HG03108 (cell line): ENCODE results near the gene USP4.

Source experiments
- ATAC-seq: cut with Tn5 transposase; IDR thresholded peaks from one replicate; pipeline ENCODE4 v1.9.1; 2021; ENCODE audit warnings: moderate library complexity; ENCODE audit not compliant: unreplicated experiment

The USP4 gene

DNA sequence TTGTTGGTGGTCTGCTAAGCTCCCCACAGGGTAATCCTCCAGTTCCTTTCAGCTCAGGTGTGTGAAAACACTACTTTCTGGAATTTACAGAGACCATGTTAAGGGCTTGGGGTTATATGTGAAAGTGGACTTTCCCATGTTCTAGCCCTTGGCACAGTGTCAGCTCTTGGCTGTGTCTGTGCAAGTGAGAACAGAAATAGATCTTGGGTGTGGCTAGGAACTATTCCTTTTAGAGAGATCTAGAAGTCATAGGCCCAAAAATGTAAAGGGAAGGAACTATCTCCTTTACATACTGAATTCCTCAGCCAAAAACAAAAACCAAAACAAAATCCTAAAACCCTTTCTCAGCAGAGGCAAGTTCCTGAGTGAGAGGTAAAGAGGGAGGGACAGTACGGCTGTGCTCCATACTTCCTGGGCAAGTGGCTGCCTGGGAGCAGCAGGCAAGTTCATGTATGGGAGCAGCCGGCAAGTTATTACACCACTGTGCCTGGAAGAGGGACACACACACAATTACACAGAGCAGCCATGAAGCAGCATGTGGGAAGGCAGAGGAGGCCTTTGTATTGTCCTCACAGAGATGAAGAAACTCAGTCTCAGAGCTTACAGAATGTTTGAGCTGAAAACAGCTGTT, 43.0 kb downstream of the USP4 start:
- ATAC-seq: no peak

DNA sequence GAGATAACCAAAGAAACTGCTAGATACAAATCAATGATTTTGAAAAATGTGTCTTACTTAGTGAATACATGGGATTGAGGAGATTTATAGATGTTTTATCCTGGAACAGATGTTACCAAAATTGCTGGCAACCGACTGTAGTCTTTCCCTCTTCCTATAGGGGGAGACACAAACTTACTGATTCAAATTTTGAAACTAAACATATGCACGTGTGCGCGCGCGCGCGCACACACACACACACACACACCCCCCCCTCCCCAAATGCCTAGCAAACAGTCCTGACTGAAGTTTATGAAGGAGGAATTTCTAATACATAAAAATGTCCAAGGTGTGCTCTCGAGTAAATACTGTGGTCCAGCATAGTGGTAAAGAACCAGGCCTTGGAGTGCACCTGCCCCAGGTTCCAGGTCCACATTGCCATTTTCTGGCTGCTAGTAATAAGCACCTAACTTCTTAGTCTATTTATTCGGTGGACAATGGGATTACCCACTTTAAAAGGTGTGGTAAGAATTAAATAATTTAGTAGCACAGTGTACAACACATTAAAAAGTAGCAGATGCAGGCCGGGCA, 44.3 kb downstream of the USP4 start:
- no peak for ATAC-seq

GRCh38 chr3:49294343-49294742, 45.5 kb downstream of the USP4 start:
- ATAC-seq: no peak

- ATAC-seq: no peak
Measured at GRCh38 chr3:49283997-49284396, 55.9 kb downstream of the USP4 start.

- no peak for ATAC-seq
Measured at GRCh38 chr3:49279376-49279775, 60.5 kb downstream of the USP4 start.

GRCh38 chr3:49278548-49278947, 61.3 kb downstream of the USP4 start:
- no peak for ATAC-seq

- no peak for ATAC-seq
Measured at GRCh38 chr3:49277383-49277775, 62.5 kb downstream of the USP4 start.

DNA sequence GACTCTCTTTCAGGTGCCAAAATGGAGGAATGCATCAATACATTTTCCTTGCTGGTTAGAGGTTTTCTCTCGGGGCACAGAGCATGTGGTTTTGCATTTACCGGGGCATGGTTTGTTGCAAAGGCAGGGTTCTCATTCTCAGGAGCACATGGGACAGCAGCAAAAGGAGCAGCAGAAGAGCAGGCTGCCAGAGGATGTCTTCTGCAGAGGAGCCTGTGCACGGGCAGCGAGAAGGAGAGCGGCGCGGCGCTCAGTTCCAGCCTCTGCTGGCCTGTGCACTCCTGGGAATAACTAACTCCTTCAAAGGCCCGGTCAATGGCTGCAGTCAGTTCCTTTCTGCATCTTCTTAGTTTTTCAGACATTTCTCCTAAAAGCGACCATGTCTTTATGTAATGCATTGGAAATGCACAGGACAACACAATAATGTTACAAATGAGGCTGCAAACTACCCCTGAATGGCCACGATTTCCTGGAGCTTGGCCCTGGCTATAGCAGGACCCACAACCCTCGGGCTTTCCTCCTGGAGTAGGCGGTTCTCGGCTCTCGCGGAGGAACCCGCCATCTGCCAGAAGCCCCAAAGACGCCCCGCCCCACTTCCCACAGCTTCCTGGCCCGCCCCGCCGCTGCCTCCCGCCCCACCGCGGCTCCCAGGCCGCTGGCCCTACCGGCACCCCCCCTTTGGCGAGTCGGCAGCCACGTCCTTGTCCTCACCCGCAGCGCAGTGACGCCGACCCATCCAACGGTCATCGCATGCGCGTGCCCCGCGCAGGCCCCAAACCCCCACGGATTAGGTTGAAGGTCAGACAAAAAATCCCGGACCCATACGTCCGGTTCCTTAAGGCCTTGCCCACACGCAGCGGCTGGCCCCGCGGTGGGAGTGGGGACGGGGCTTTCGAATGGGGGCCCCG, 63.1 kb downstream of the USP4 start, which contains the start of gene C3orf62:
TSS of gene C3orf62 (minus strand) at position 758 of the 908 bp plus-strand sequence. CDS start at position 398, 360 bp downstream.
- peak; percentile 75 for ATAC-seq

- no peak for ATAC-seq
Measured at GRCh38 chr3:49273825-49274532, 65.9 kb downstream of the USP4 start.

- ATAC-seq: no peak
Measured at GRCh38 chr3:49271047-49271446, 68.8 kb downstream of the USP4 start.

DNA sequence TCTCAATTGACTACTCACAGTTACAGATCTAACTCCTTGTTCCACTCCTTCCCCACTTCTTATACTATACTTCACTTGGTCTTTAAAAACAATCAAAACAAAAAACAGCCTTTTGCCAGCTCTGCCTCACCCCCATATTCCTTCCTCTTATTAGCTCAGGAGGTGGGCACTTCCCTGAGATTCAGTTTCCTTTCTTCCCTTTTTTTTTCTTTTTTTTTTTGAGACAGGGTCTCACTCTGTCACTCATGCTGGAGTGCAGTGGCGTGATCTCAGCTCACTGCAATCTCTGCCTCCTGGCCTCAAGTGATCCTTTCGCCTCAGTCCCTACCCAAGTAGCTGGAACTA, 69.7 kb downstream of the USP4 start:
- ATAC-seq: no peak

- ATAC-seq: no peak
Measured at GRCh38 chr3:49269443-49270155, 70.3 kb downstream of the USP4 start.

DNA sequence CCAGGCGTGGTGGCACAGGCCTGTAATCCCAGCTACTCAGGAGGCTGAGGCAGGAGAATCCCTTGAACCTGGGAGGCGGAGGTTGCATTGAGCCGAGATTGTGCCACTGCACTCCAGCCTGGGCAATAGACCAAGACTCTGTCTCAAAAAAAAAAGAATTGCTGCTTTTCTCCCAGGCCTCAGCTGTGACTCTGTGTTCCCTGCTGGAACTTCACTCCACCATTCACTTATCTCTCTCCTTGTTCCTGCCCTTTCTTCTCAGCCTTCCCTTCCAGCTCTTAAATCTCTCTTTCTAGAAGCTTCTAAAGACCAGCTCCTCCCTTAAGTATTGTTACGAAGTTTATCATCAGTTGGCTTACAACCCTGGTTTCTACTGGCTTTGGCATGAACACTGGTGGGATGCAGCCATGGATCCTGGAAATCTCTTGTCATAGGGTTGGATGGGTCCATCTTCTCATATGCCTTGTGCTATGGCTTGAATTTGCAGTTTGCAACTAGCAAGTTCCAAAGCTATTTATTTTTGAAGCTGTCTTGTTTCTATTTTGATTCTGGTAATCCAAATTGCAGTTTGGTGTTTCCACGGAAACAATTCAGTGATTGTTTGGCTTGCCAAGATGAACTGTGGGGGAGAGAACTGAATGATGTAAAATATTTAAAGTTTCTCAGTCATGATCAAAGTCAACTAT, 73.3 kb downstream of the USP4 start:
- ATAC-seq: no peak

- ATAC-seq: no peak
Measured at GRCh38 chr3:49265661-49266386, 74.0 kb downstream of the USP4 start.

- ATAC-seq: no peak
Measured at GRCh38 chr3:49263159-49263889, 76.5 kb downstream of the USP4 start.

DNA sequence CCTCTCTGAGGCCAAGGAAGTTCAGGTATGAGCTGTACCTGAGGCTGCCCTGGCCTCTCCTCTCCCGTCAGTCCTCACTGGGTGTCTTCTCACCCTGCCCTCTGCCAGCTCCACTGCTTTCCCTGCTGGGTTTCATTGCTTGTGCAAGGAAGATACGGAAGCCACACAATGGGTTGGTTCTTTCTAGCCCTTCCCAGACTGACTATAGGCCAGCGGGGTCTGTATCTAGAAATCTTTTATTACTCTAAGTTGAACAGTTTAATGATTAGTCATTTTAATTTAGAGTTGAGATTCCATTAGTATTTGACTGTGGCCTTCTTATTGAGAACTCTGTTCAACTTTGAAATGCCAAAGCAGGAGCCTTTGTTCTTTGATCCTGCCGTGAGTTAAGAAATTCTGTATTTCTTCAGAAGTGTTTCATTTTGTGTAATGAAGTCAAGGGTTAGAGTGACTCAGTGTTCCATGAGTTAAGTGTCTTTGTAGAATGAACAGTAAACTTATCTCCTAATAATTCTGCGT, 79.0 kb downstream of the USP4 start:
- ATAC-seq: no peak

GRCh38 chr3:49257187-49257586, 82.7 kb downstream of the USP4 start:
- no peak for ATAC-seq

GRCh38 chr3:49255718-49256511, 83.9 kb downstream of the USP4 start:
- ATAC-seq: no peak
